GM23248 (cell line): ENCODE measurements around the gene GRHPR.

Experiments
- EZH2 ChIP-seq: fragments of 200-600 bp; sonication (generic); IDR thresholded peaks from 2 replicates; pipeline ENCODE4 v1.6.1; 2018; ENCODE audit warnings: antibody characterized with exemption, mild to moderate bottlenecking; ENCODE audit not compliant: insufficient read depth, poor library complexity, severe bottlenecking
- EZH2phosphoT487 ChIP-seq: fragments of 200-600 bp; sonication (generic); IDR thresholded peaks from 2 replicates; pipeline ENCODE4 v1.6.1; 2018; ENCODE audit warnings: antibody characterized with exemption, moderate library complexity, mild to moderate bottlenecking, low read depth; ENCODE audit not compliant: insufficient read depth

GRCh38 chr9:37417857-37418618, 4.5 kb upstream of the GRHPR start:
- no peak for TF ChIP-seq EZH2phosphoT487
- TF ChIP-seq EZH2: no peak
